ENCODE results near the gene KRTAP4-1. TPM values are rescaled to one million over a fixed set of nuclear protein-coding genes. Genes with fewer than 3 reads are reported as not detected.

Gene KRTAP4-1
- polyA plus RNA-seq, 3 donors, result not detected

DNA sequence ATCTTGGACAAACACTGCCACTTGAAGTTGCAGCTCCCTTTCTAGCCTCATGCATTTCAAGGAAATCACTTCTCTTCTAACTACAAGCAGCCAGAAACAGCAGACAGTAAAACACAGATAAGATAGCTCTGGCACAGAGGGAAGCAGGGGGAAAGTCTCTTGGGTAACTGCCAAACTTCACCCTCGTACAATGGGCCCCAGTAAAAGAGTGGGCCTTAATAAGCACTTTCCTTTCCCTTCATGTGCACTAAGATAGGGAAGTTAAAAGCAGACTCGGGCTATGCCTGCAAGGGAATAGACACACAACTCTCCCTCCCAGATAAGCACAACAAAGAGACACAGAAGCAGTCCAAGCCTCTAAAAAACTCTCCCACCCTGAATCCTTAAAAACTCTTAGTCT lies 30.9 kb downstream of the KRTAP4-1 start:
- no peaks in the 10 kb centered on the region for H3K36me3 ChIP-seq (replicated peaks in 1 of 2; ENCODE audit: control insufficient read depth in 1 of 2, insufficient read depth in 2 of 2, low read length in 2 of 2)
- H3K4me1 ChIP-seq (ENCODE audit: control insufficient read depth in 1 of 2, insufficient read depth in 2 of 2, low read length in 2 of 2), result no peaks in the 10 kb centered on the region
- H3K36me3 Mint-ChIP-seq, result no peaks in the 10 kb centered on the region
- no peak overlapping the region for H3K9ac ChIP-seq (ENCODE audit: insufficient read depth, low read length, poor library complexity, severe bottlenecking)
- H3K9me3 ChIP-seq (replicated peaks in 1 of 2; ENCODE audit: control insufficient read depth in 1 of 2, insufficient read depth in 1 of 2, low read length in 2 of 2), result no peaks in the 10 kb centered on the region
- H2AFZ ChIP-seq (ENCODE audit: insufficient read depth, low read depth, low read length, poor library complexity, severe bottlenecking), result no peak overlapping the region
- TF ChIP-seq, protein P1, sequence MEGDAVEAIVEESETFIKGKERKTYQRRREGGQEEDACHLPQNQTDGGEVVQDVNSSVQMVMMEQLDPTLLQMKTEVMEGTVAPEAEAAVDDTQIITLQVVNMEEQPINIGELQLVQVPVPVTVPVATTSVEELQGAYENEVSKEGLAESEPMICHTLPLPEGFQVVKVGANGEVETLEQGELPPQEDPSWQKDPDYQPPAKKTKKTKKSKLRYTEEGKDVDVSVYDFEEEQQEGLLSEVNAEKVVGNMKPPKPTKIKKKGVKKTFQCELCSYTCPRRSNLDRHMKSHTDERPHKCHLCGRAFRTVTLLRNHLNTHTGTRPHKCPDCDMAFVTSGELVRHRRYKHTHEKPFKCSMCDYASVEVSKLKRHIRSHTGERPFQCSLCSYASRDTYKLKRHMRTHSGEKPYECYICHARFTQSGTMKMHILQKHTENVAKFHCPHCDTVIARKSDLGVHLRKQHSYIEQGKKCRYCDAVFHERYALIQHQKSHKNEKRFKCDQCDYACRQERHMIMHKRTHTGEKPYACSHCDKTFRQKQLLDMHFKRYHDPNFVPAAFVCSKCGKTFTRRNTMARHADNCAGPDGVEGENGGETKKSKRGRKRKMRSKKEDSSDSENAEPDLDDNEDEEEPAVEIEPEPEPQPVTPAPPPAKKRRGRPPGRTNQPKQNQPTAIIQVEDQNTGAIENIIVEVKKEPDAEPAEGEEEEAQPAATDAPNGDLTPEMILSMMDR (IDR thresholded peaks at IDR 0.05), result no peak
- no peaks in the 10 kb centered on the region for H3K27me3 ChIP-seq (ENCODE audit: control insufficient read depth in 2 of 2, insufficient read depth in 2 of 2, low read length in 2 of 2)
- no peaks in the 10 kb centered on the region for H3K4me1 Mint-ChIP-seq
- intact Hi-C loops (cut with micrococcal nuclease), result no loop called here
- peaks cover 1 to 8% (median 4%) of the 10 kb centered on the region in 3 donors for H3K27me3 Mint-ChIP-seq (ENCODE audit: low read depth in 3 of 3)
- WGBS (ENCODE audit: insufficient coverage), result no CpG with 5 or more reads among the region's 2 CpGs
- no peak overlapping the region for H3K27ac Mint-ChIP-seq
- peaks cover 0 to 2% (median 0%) of the 10 kb centered on the region in 7 donors for H3K9me3 Mint-ChIP-seq
- H3K27ac ChIP-seq (ENCODE audit: low read depth in 1 of 2, low read length in 2 of 2), result no peak overlapping the region
- H3K4me3 Mint-ChIP-seq, result no peak overlapping the region
- H4K20me1 ChIP-seq (ENCODE audit: insufficient read depth, low read length), result no peaks in the 10 kb centered on the region
- H3K79me2 ChIP-seq (ENCODE audit: insufficient read depth, low read length), result no peaks in the 10 kb centered on the region
- H3K4me3 ChIP-seq (replicated peaks in 1 of 3; ENCODE audit: low read depth in 2 of 3, low read length in 3 of 3), result no peak overlapping the region
- DNase-seq, result no peak
- H3K4me2 ChIP-seq (replicated peaks; ENCODE audit: extremely low read depth, low read length, poor library complexity, severe bottlenecking), result no peak overlapping the region

- H4K20me1 ChIP-seq (ENCODE audit: insufficient read depth, low read length), result no peaks in the 10 kb centered on the region
- TF ChIP-seq, protein P1 (IDR thresholded peaks at IDR 0.05), result no peak
- no peaks in the 10 kb centered on the region for H3K9me3 ChIP-seq (replicated peaks in 1 of 2; ENCODE audit: control insufficient read depth in 1 of 2, insufficient read depth in 1 of 2, low read length in 2 of 2)
- no peak overlapping the region for H3K27ac Mint-ChIP-seq
- H3K4me2 ChIP-seq (replicated peaks; ENCODE audit: extremely low read depth, low read length, poor library complexity, severe bottlenecking), result no peak overlapping the region
- no peak overlapping the region for H3K4me3 ChIP-seq (replicated peaks in 1 of 3; ENCODE audit: low read depth in 2 of 3, low read length in 3 of 3)
- no peak overlapping the region for H3K4me3 Mint-ChIP-seq
- no peaks in the 10 kb centered on the region for H3K27me3 ChIP-seq (ENCODE audit: control insufficient read depth in 2 of 2, insufficient read depth in 2 of 2, low read length in 2 of 2)
- intact Hi-C loops (cut with micrococcal nuclease), result no loop called here
- no peaks in the 10 kb centered on the region for H3K4me1 Mint-ChIP-seq
- H3K27ac ChIP-seq (ENCODE audit: low read depth in 1 of 2, low read length in 2 of 2), result no peak overlapping the region
- no peak for DNase-seq
- no peaks in the 10 kb centered on the region for H3K36me3 ChIP-seq (replicated peaks in 1 of 2; ENCODE audit: control insufficient read depth in 1 of 2, insufficient read depth in 2 of 2, low read length in 2 of 2)
- no peaks in the 10 kb centered on the region for H3K4me1 ChIP-seq (ENCODE audit: control insufficient read depth in 1 of 2, insufficient read depth in 2 of 2, low read length in 2 of 2)
- peaks cover 2 to 8% (median 4%) of the 10 kb centered on the region in 3 donors for H3K27me3 Mint-ChIP-seq (ENCODE audit: low read depth in 3 of 3)
- H2AFZ ChIP-seq (ENCODE audit: insufficient read depth, low read depth, low read length, poor library complexity, severe bottlenecking), result no peak overlapping the region
- H3K36me3 Mint-ChIP-seq, result no peaks in the 10 kb centered on the region
- no peak overlapping the region for H3K9ac ChIP-seq (ENCODE audit: insufficient read depth, low read length, poor library complexity, severe bottlenecking)
- H3K9me3 Mint-ChIP-seq, result peaks cover 0 to 2% (median 0%) of the 10 kb centered on the region in 7 donors
- WGBS (ENCODE audit: insufficient coverage), result 80% methylated on average over 1 of the region's 2 CpGs
- no peaks in the 10 kb centered on the region for H3K79me2 ChIP-seq (ENCODE audit: insufficient read depth, low read length)
Measured at GRCh38 chr17:41151525-41151924, 33.2 kb downstream of the KRTAP4-1 start.
